NCI-H345 treated with DMSO at 0.1 percent for 48 hours (cell line): ENCODE results near the gene PILRB.
"Not testable (repeated sequence)": the region's sequence is repeated elsewhere in the genome, so short reads cannot be mapped to it uniquely, and the experiment has no call there.

ENCODE experiments used
- DNase-seq: peaks from one replicate; lab custom pipeline; 2025; ENCODE audit not compliant: unreplicated experiment; lab: John Stamatoyannopoulos, UW

The PILRB gene

DNA sequence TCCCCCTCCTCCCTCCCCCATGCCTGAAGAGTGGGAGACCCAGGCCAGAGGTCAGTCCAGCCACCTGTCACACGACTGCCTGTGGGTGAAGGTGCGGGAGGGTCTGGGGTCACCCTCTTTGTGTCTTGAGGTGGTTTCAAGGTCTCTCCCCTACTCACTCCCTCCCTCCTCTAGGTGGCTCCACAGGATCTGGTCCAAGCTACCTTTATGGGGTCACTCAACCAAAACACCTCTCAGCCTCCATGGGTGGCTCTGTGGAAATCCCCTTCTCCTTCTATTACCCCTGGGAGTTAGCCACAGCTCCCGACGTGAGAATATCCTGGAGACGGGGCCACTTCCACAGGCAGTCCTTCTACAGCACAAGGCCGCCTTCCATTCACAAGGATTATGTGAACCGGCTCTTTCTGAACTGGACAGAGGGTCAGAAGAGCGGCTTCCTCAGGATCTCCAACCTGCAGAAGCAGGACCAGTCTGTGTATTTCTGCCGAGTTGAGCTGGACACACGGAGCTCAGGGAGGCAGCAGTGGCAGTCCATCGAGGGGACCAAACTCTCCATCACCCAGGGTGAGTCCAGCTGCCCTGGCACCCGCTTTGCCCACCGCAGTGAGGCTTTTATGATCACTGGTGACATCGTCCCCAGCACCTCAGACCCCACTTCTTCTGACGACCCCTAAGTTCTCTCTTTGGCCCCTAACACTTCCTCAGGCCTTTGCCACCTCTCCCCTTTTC lies 16.1 kb downstream of the PILRB start:
- not testable (repeated sequence) for DNase-seq

DNA sequence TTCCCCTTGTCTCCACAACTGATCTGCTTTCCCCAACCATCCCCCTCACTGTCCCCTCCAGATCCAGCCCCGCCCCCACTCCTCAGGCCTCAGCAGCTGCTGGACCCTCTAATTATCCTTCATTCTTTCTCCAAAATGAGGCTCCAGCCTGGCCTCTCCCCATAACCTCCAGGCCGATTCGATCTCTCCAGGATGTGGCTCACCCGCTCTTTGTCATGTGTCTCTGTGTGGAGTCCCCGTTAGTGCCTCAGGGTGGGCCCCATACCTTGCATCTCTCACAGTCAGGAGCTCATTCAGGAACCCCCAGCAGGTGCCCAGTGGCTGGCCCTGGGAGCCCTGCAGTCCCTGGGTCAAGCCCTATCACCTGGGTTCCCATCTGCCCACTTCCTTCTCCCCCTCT lies 16.7 kb downstream of the PILRB start:
- no peak for DNase-seq

DNA sequence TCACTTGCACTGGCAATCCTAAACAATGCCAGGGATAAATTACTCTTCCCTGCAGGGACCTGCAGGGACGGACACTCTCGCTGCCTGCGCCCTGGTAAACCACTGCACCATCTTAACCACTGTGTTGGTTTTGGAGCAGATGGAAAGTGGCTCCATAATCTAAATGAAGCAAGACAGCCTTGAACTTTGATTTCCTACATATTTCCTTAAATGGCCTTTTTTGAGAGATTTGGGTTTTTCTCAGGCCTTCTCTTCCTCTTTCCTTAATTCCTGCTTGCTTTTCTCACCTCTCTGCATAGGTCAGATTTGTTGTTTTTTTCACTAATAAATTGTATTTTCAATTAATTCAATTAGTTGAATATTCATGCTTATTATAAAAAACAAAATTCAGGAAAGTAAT lies 18.1 kb downstream of the PILRB start:
- no peak for DNase-seq

DNA sequence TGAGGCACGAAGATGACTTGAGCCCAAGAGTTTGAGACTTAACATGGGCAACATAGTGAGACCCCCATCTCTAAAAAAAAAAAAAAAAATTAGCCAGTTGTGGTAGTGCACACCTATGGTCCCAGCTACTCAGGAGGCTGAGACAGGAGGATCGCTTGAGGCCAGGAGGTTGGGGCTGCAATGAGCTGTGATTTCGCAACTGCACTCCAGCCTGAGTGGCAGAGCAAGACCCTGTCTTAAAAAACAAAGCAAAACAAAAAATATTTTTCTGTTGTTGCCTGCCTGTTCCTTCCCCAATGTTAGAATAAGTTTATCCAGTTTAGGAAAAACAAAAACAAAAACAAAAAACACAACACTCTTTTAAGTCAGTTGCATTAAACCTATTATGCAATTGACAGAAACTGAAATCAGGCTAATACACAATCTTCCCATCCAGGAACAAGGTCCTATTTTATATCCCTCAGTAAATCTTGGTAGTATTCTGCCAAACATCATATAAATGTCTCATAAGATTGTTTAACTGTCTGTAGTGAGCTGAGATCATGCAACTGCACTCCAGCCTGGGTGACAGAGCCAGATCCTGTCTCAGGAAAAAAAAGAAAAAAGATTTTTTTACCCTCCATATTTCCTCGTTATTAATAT lies 20.3 kb downstream of the PILRB start:
- no peak for DNase-seq

DNA sequence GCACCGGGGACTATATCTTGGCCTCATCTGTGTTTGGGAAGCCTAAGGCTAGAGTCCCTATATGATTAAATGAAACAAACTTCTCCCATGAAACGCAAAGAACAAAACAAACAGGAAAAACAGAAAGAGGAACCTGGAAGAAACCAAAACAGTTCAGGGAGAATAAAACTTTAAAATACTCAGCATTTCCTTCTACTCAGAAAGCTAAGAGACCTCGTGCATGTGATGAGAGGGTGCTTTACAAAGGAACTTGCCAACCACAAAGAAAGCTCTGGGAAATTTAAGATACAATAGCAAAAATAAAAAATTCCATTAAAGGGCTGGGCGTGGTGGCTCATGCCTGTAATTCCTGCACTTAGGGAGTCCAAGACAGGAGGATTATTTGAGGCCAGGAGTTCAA lies 22.3 kb downstream of the PILRB start:
- DNase-seq, result no peak

DNA sequence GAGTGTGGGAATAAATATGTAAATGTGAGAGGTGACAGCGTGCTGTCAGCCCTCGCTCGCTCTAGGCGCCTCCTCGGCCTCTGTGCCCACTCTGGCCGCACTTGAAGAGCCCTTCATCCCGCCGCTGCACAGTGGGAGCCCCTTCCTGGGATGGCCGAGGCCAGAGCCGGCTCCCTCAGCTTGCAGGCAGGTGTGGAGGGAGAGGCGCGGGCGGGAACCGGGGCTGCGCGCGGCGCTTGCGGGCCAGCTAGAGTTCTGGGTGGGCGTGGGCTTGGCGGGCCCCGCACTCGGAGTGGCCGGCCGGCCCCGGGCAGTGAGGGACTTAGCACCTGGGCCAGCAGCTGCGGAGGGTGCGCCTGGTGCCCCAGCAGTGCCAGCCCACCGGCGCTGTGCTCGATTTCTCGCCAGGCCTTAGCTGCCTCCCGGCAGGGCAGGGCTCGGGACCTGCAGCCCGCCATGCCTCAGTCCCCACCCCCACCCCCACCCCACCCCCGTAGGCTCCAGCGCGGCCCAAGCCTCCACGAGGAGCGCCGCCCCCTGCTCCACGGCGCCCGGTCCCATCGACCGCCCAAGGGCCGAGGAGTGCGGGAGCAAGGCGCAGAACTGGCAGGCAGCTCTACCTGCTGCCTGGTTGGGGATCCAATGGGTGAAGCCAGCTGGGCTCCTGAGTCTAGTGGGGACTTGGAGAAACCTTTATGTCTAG lies 23.8 kb downstream of the PILRB start:
- not testable (repeated sequence) for DNase-seq

DNA sequence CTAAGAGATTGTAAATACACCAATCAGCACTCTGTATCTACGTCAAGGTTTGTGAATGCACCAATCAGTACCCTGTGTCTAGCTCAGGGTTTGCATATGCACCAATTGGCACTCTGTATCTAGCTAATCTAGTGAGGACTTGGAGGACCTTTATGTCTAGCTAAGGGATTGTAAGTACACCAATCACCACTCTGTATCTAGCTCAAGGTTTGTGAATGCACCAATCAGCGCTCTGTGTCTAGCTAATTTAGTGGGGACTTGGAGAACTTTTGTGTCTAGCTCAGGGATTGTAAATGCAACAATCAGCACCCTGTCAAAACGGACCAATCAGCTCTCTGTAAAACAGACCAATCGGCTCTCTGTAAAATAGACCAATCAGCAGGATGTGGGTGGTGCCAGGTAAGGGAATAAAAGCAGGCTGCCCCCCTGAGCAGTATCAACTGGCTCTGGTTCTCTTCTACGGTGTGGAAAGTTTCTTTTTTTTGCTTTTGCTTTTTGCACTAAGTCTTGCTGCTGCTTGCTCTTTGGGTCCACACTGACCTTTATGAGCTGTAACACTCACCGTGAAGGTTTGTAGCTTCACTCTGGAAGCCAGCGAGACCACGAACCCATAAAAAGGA lies 24.4 kb downstream of the PILRB start:
- DNase-seq, result not testable (repeated sequence)

DNA sequence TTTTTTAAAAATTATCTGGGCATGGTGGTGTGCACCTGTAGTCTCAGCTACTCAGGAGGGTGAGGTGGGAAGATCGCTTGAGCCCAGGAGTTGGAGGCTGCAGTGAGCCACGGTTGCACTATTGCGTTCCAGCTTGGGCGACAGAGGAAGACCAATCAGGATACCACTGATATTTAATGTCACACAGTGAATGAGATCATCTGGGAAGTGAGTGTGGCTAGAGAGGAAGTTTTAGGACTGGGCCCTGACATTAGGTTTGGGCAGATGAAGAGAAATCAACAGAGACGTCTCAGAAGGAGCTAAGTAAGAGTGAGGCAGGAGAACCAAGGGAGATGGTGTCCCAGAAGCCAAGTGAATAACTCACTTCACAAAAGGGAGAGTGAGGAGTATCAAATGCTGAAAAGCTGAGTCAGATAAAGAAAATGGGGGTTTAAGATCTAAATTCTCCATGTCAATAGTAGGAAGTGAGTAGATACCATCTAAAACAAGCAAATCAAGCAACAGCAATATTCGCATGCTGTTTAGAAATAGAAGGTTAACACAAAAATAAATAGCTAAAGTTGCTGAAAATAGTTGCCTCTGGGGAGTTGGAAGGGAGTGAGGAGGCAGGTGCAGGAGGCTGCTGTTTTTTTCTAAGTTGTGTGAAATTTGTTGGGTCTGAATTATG lies 26.8 kb downstream of the PILRB start:
- DNase-seq, result no peak

DNA sequence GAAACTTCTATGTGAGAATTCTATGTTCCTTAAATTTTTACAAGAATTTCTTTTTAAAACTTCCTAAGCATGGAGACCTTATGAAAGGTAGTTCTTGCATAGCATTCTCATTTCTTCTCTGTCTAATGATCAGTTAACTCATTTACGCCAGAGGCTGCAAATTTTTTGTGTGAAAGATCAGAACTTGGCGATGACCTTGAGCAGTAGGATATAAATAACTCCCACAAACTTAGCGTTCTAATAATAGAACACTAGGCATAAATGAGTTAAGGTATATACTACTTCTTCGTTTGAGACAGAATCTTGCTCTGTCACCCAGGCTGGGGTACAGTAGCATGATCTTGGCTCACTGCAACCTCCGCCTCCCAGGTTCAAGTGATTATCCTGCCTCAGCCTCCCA lies 29.0 kb downstream of the PILRB start:
- no peak for DNase-seq

DNA sequence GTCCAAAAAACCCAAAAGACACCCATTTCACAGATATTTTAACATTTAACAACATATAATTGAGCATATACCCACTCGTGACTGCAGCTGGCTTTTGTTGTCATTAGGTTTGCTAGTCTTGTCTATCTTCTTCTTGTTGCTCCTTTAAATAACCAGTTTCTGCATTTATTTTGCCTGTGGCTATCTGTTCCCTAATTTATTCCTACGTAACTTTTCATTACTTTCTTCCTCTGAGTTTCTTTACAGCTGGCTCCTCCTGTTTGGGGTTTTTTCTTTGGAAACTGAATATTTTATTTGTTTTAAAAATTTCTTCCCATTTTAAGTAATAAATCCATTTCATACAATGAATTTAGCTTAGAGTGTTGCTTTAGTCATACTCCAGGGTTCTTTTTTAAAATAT lies 29.8 kb downstream of the PILRB start:
- no peak for DNase-seq

DNA sequence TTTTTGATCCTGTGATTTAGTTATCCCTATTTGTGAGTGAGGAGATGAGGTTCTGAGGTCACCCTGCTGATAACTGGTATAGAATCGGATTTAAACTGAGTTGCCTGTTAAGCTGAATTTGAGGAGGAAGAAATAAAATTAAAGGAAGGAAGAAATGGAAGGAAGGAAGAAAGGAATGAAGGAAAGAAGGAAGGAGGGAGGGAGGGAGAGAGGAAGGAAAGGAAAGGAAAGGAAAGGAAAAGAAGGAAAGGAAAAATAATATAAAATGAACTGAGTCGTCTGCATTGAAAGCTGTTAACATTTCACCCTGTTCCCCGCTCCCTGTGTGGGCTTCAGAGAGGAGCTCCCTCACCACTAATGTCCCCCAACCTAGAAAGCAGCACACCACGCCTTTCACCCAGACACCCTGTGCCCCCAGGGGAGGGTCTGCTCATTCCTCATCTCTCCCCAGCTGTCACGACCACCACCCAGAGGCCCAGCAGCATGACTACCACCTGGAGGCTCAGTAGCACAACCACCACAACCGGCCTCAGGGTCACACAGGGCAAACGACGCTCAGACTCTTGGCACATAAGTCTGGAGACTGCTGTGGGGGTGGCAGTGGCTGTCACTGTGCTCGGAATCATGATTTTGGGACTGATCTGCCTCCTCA lies 31.6 kb downstream of the PILRB start:
- DNase-seq, result no peak

DNA sequence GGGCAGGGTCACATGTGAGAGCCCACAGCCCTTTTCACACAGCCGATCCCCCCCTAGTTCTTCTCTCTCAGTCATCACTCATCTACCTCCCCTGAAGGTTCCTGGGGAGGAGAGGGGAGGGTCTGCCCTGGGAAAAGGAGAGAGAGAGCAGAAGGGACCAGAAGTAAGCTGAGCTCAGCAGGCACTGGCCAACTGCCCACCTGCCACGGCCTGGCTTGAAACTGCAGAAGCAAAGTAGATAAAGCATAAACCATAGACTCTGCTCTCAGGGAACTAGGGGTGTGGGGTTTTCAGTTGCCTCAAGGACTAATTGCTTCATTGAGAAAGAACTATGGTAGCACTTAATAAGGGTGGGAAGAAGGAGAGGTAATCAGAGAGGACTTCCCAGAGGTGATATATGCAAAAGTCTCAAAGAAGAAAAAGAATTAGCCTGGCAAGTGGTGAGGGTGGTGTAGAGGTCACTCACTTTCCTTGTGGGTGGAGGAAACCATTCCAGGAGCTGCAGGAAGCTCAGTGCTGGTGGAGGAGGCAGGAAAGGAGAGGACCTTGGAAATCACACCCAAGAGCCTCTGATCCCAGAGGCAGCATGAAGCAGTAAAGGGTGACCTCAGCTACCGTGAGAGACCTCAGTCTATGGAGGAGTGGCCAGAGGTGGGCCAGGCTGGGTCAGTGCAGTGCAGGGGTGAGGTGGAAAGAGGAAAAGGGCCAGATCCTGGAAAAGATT lies 32.5 kb downstream of the PILRB start:
- DNase-seq, result no peak

DNA sequence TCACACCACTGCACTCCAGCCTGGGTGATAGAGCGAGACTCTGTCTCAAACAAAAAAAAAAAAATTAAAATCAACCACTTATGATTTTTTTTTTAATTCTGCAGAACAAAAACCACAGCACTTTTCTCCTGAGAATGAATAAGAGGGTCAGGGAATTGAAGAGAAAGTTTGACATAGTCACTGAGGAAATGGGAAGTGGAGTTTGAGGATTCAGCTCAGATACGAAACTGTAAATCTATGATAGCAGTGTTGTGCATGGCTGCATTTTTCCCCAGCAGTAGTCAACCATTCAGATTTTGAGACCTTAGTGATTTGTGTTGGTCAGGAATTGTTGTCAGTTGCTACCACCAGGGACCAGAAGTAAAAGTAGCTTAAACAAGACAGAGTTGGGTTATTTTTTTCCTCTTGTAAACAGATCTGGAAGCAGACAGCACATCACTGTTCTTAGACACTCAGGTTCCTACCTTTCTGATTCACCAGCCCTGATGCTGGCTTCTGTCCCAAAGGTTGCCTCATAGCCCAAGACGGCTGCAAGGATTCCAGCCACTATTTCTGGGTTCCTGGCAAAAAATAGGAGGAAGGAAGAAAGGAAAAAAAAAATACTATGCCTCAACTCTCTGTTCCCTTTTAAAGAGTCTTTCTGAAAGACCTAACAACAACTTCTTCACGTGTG lies 35.5 kb downstream of the PILRB start:
- no peak for DNase-seq

DNA sequence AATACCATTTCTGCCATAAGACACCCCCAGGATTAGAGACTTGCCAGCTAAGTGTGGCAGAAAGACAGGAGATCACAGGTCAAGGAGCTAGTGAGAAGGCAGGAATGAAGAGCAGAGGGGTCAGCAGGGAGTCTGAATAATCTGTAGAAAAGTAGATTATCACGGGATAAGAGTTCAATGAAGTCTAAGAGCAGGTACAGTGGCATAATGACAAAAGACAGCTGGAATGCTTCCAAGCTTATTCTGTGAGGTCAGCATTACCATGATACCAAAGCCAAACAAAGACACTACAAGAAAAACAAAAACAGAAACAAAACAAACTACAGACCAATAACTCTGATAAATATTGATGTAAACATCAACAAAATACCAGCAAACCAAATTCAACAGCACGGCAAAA lies 36.2 kb downstream of the PILRB start:
- DNase-seq, result no peak

DNA sequence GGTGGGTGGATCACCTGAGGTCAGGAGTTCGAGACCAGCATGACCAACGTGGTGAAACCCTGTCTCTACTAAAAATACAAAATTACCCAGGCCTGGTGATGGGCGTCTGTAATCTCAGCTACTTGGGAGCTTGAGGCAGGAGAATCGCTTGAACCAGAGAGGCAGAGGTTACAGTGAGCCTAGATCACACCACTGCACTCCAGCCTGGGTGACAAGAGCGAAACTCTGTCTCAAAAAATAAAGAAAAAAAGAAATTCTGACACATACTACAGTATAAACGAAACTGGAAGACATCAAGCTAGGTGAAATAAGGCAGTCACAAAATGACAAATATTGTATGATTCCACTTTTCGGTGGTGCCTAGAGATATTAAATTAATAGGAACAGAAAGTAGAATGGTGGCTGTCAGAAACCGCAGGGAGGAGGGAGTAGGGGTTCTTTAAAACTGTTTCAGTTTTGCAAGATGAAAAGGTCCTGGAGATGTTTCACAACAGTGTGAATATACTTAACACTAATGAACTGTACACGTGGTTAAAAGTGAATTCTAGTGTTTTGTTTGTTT lies 38.6 kb downstream of the PILRB start:
- DNase-seq, result no peak

DNA sequence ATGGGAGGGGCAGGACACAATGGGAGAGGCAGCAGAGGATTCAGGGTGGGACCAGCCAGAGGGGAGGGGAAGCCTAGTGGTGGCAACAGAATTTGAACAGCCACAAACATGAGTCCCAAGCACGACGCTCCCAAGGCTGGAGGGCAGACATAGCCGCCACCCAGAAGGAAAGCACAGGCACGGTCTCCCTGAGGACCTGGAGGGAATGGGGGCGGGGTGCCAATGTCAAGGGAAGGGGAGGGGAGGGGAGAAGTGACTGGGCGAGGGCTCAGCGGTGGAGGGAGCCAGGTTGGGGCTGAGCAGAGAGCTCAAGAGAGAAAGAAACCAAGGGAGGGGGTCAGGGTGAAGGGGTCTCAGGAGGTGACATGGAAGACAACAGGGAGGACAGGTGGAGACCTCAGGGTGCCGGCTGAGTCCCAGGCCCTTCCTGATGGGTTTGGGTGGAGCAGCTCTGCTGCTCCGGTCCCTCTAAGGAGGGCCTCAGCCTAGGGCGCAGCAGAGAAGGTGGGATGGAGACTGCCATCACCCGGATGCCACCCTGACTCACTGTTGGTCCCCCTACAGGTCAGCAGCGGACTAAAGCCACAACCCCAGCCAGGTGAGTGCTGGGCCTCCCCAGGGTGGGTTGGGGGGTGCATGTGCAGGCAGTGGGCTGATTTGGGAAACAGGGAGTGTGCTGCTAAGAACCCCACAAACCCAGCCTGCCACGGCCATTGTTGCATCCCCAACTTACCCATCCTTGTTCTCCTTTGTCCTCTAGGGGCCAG lies 39.6 kb downstream of the PILRB start:
- no peak for DNase-seq

DNA sequence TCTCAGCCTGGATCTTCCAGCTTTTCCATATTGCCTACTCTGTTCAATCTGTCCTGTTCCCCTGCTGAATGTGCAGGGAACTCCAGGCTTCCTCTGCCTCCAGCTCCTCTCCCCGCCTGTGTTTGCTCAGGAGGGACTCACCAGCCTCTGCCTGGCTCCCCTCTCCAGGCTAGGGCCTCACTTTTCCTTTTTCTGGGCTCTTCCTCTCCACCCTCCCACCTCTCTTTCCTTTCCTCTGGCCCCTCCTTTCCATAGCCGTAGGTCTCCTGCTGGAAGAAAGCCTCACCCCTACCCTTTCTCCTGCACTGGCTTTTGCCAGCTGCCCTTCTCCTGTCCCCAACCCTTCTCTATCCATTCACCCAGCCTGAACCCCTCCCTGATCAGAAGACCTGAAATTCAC lies 40.3 kb downstream of the PILRB start:
- DNase-seq, result no peak

DNA sequence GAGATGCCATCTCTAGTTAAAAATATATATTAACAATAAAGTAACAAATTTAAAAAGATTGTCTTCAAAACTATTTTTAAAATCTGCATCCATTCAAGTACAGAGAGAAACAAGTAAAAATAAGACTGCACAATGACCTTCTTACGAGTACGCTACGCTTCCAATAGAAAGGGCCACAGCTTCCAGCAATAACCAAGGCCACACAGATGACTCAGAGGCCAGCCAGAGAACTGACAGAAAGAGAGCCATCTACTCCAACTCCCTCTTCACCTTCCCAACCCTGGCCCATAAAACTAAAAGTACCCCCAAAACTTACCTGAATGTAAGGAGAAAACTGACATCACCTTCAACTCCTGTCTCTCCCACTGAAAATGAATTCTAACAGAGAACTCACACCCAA lies 42.1 kb downstream of the PILRB start:
- DNase-seq, result no peak

DNA sequence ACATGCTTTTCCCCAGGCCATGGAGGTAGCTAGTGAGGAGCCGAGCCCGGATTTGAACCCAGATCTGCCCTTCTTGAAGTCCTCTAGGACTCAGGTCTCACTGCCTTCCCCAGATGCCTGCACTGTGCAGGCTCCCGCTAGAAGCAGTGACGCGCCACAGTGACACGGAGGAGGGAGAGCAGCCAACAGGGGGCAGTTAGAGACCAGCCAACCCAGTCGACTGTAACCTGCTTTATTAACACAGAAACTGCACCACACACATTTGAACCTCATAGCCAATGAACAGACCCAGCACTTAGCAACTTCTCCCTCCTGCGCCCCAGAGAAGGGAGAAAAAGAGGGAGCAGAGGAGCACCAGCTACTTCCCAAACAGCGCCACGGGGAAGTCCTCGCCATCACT lies 42.7 kb downstream of the PILRB start:
- DNase-seq, result no peak
